Measurements from ENCODE around the gene SEMA4C.
"Not testable (repeated sequence)": the region's sequence is repeated elsewhere in the genome, so short reads cannot be mapped to it uniquely, and the experiment has no call there.

DNA sequence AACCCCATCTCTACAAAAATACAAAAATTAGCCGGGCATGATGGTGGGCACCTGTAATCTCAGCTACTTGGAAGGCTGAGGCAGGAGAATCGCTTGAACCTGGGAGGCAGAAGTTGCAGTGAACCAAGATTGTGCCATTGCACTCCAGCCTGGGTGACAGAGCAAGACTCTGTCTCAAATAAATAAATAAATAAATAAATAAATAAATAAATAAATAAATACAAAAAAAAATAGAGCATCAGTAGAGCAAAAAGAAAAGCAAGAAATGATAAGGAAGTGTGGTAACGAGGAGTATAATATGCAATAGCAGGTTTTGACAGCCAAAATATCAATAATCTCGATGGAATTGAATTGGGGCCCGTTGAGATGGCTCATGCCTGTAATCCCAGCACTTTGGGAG, 19.6 kb upstream of the SEMA4C start:
- TF ChIP-seq, protein P1, sequence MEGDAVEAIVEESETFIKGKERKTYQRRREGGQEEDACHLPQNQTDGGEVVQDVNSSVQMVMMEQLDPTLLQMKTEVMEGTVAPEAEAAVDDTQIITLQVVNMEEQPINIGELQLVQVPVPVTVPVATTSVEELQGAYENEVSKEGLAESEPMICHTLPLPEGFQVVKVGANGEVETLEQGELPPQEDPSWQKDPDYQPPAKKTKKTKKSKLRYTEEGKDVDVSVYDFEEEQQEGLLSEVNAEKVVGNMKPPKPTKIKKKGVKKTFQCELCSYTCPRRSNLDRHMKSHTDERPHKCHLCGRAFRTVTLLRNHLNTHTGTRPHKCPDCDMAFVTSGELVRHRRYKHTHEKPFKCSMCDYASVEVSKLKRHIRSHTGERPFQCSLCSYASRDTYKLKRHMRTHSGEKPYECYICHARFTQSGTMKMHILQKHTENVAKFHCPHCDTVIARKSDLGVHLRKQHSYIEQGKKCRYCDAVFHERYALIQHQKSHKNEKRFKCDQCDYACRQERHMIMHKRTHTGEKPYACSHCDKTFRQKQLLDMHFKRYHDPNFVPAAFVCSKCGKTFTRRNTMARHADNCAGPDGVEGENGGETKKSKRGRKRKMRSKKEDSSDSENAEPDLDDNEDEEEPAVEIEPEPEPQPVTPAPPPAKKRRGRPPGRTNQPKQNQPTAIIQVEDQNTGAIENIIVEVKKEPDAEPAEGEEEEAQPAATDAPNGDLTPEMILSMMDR (IDR thresholded peaks at IDR 0.05), result not testable (repeated sequence)
- TF ChIP-seq, protein P2, sequence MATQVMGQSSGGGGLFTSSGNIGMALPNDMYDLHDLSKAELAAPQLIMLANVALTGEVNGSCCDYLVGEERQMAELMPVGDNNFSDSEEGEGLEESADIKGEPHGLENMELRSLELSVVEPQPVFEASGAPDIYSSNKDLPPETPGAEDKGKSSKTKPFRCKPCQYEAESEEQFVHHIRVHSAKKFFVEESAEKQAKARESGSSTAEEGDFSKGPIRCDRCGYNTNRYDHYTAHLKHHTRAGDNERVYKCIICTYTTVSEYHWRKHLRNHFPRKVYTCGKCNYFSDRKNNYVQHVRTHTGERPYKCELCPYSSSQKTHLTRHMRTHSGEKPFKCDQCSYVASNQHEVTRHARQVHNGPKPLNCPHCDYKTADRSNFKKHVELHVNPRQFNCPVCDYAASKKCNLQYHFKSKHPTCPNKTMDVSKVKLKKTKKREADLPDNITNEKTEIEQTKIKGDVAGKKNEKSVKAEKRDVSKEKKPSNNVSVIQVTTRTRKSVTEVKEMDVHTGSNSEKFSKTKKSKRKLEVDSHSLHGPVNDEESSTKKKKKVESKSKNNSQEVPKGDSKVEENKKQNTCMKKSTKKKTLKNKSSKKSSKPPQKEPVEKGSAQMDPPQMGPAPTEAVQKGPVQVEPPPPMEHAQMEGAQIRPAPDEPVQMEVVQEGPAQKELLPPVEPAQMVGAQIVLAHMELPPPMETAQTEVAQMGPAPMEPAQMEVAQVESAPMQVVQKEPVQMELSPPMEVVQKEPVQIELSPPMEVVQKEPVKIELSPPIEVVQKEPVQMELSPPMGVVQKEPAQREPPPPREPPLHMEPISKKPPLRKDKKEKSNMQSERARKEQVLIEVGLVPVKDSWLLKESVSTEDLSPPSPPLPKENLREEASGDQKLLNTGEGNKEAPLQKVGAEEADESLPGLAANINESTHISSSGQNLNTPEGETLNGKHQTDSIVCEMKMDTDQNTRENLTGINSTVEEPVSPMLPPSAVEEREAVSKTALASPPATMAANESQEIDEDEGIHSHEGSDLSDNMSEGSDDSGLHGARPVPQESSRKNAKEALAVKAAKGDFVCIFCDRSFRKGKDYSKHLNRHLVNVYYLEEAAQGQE (IDR thresholded peaks at IDR 0.05; ENCODE audit: insufficient read depth in 1 of 2, low read depth in 2 of 2, low read length in 1 of 2), result not testable (repeated sequence)
